Endothelial cell of hepatic sinusoid (primary cell): Measurements from ENCODE around the gene RNF113B.

Source experiments
- in situ Hi-C: cut with HindIII; loops from 2 replicates; pipeline ENCODE4 v1.10.0; 2017; ENCODE audit warnings: low sequenced_read_pairs

RNF113B gene

GRCh38 chr13:98175823-98176222, 1.2 kb downstream of the RNF113B start:
- in situ Hi-C loops = no loop called here

- in situ Hi-C loops = no loop called here
Observed at GRCh38 chr13:98175043-98175442, 2.0 kb downstream of the RNF113B start.

- in situ Hi-C loops = no loop called here
Observed at GRCh38 chr13:98174307-98174706, 2.8 kb downstream of the RNF113B start.

- in situ Hi-C loops = no loop called here
Observed at GRCh38 chr13:98173431-98174152, 3.5 kb downstream of the RNF113B start.

- in situ Hi-C loops = no loop called here
Observed at GRCh38 chr13:98172590-98173422, 4.3 kb downstream of the RNF113B start.

GRCh38 chr13:98171900-98172589, 5.0 kb downstream of the RNF113B start:
- in situ Hi-C loops = no loop called here

GRCh38 chr13:98169331-98169730, 7.7 kb downstream of the RNF113B start:
- in situ Hi-C loops = no loop called here

- in situ Hi-C loops = no loop called here
Observed at GRCh38 chr13:98162935-98163334, 14.1 kb downstream of the RNF113B start.

GRCh38 chr13:98158172-98158899, 18.7 kb downstream of the RNF113B start:
- in situ Hi-C loops = no loop called here

- in situ Hi-C loops = no loop called here
Observed at GRCh38 chr13:98157609-98158008, 19.5 kb downstream of the RNF113B start.

GRCh38 chr13:98157188-98157587, 19.9 kb downstream of the RNF113B start:
- in situ Hi-C loops = no loop called here

- in situ Hi-C loops = no loop called here
Observed at GRCh38 chr13:98156259-98156658, 20.8 kb downstream of the RNF113B start.

- in situ Hi-C loops = no loop called here
Observed at GRCh38 chr13:98155475-98156109, 21.5 kb downstream of the RNF113B start.

- in situ Hi-C loops = no loop called here
Observed at GRCh38 chr13:98150832-98151479, 26.1 kb downstream of the RNF113B start.

- in situ Hi-C loops = loop anchor here (5.0 to 25.0 kb wide), 3 partner anchors 85 to 515 kb away; no protein-coding TSS in a partner anchor
Observed at GRCh38 chr13:98147521-98147920, 29.5 kb downstream of the RNF113B start.

- in situ Hi-C loops = loop anchor here (5.0 to 25.0 kb wide), 3 partner anchors 87 to 517 kb away; no protein-coding TSS in a partner anchor
Observed at GRCh38 chr13:98144801-98145350, 32.2 kb downstream of the RNF113B start.

- in situ Hi-C loops = loop anchor here (10.0 to 25.0 kb wide), 2 partner anchors 241 to 518 kb away; no protein-coding TSS in a partner anchor
Observed at GRCh38 chr13:98144027-98144741, 32.9 kb downstream of the RNF113B start.

GRCh38 chr13:98143601-98144026, 33.5 kb downstream of the RNF113B start:
- in situ Hi-C loops = loop anchor here (10.0 to 25.0 kb wide), 2 partner anchors 241 to 519 kb away; no protein-coding TSS in a partner anchor
